ENCODE data around the gene TSPYL4.

Gene TSPYL4

DNA sequence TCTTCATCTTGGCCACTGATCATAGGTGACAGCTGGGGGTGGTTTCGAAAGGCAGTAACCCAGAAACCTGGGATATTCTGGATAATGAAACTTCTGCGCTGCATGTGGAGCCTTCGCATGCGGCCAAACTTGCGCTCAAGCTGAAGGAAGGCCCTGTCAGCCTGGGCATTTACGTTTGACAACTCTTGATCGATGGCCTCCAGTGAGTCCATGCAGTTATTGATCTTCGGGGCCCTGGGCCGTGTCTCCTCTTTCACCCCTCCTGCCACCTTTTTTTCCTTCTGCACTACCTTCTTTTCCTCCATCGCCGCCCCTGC lies 729 bp downstream of the TSPYL4 start:
- ChIA-PET CTCF (interaction anchor here (0.7 to 4.6 kb wide), 5 partner anchors 9 to 307 kb away, joined by 3 to 49 read pairs (median 6); no protein-coding TSS in a partner anchor), POLR2A (interaction anchor here (1.2 kb wide), 1 partner anchor 26 kb away, joined by 4 read pairs; no protein-coding TSS in a partner anchor)
- no peak for DNase-seq (ENCODE audit: extremely low spot score)
- TF ChIP-seq, protein P1, sequence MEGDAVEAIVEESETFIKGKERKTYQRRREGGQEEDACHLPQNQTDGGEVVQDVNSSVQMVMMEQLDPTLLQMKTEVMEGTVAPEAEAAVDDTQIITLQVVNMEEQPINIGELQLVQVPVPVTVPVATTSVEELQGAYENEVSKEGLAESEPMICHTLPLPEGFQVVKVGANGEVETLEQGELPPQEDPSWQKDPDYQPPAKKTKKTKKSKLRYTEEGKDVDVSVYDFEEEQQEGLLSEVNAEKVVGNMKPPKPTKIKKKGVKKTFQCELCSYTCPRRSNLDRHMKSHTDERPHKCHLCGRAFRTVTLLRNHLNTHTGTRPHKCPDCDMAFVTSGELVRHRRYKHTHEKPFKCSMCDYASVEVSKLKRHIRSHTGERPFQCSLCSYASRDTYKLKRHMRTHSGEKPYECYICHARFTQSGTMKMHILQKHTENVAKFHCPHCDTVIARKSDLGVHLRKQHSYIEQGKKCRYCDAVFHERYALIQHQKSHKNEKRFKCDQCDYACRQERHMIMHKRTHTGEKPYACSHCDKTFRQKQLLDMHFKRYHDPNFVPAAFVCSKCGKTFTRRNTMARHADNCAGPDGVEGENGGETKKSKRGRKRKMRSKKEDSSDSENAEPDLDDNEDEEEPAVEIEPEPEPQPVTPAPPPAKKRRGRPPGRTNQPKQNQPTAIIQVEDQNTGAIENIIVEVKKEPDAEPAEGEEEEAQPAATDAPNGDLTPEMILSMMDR (IDR thresholded peaks at IDR 0.05; ENCODE audit: control extremely low read depth, extremely low read depth, low read depth, missing control alignments): no peak

DNA sequence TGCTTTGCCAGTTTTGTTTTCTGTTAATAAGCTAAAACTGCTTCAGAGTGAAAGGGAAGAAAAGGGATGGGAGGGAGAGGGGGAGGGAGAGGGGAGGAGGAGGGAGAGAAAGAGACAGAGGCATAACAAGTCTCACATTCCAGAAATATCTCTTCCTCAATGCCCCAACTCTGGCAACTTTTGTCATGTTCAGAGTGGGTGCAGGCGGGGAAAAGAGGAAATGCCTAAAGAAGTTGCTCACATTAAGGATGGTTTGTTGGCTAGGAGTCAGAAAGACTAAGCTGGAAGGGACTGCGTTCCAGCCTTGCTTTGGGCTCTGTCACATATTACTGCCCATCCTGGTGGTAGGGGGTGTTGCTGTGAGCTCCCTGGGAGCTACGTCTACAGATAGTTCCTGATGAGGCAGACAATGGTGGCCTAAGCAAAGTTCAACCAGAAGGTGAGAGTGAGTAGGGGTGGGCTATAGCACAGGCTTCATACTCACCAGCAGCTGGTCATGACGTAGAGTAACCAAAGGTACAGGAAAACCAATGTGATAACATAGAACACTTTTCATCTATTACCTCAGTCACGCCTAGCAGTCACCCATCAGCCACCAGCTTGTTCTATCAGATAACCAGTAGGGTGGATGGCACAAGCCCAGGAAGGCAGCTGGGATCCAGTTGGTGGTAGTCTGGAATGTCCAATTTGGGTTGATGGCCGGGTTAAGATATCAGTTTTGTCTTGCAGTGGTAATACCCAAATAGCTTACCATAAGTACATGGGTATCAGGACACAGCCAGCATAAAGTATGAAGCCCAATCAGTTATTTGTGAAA lies 2.1 kb downstream of the TSPYL4 start:
- POLR2A ChIA-PET: no interaction called here
- DNase-seq (ENCODE audit: extremely low spot score): no peak
- TF ChIP-seq, protein P1 (IDR thresholded peaks at IDR 0.05; ENCODE audit: control extremely low read depth, extremely low read depth, low read depth, missing control alignments): no peak
- CTCF ChIA-PET: interaction anchor here (1.1 to 2.2 kb wide), 5 partner anchors 10 to 41 kb away, joined by 3 to 10 read pairs (median 6); no protein-coding TSS in a partner anchor

DNA sequence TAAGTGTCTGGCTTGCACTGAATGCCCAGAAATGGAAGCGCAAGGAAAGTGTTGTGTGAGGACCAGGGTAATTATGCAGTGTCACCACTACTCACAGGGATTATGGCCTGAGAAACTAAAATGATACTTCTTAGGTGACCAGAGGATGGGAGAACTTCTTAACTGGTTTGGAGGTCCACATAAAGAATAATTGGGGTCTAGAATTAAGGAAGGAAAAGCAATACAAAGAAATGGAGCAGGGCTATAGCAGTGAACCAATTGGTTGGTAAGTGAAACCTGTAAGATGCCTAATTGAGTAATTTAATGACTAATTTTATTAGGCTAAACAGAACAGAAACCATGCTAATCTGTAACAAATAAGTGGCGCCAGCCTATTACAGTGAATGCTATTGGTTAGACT lies 5.3 kb downstream of the TSPYL4 start:
- ChIA-PET POLR2A (no interaction called here), CTCF (interaction anchor here (1.6 kb wide), 1 partner anchor 14 kb away, joined by 3 read pairs; no protein-coding TSS in a partner anchor)
- DNase-seq (ENCODE audit: extremely low spot score): no peak
- TF ChIP-seq, protein P1 (IDR thresholded peaks at IDR 0.05; ENCODE audit: control extremely low read depth, extremely low read depth, low read depth, missing control alignments): no peak

DNA sequence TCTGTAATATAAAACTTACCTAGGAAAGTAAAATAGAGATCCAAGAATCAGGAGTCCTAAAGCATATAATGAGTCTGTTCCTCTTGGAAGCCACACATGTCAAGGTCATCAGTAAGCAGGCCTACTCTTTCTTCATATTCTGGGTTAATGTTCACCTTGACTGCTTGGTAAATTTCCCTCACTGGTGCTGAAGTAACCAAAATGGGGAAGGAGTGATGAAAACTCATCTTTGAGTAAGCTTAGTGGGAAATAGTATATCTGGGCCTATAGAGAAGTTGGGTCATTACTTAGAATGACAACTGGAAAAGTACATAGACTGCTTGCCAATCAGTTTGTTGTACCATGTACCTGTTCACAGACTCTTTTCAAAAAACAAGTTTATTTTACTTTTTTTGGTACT lies 6.6 kb downstream of the TSPYL4 start:
- CTCF ChIA-PET: interaction anchor here (1.2 to 1.6 kb wide), 2 partner anchors 13 to 24 kb away, joined by 3 read pairs; no protein-coding TSS in a partner anchor
- no peak for DNase-seq (ENCODE audit: extremely low spot score)
- TF ChIP-seq, protein P1 (IDR thresholded peaks at IDR 0.05; ENCODE audit: control extremely low read depth, extremely low read depth, low read depth, missing control alignments): no peak
- POLR2A ChIA-PET: no interaction called here

DNA sequence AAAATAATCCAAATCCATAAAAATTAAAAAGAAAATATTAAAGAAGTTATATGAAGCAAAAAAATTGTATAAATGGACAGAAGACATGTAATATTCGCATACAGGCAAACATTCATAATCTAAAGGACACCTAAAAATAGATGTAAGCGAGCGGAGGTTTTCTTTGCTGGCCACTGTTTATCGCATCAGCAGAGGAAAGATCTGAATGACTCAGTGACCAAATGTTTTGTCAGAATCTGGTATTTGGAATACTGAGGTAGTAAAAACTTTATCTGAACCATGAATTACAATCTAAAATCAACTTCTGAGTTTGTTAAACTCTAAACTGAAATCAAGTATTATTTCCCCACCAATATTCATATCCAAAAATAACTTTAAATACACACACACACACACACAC lies 7.8 kb downstream of the TSPYL4 start:
- TF ChIP-seq, protein P1 (IDR thresholded peaks at IDR 0.05; ENCODE audit: control extremely low read depth, extremely low read depth, low read depth, missing control alignments): no peak
- CTCF ChIA-PET: interaction anchor here (1.0 to 1.3 kb wide), 4 partner anchors 12 to 289 kb away, joined by 3 to 4 read pairs (median 4); no protein-coding TSS in a partner anchor
- POLR2A ChIA-PET: no interaction called here
- DNase-seq (ENCODE audit: extremely low spot score): no peak

DNA sequence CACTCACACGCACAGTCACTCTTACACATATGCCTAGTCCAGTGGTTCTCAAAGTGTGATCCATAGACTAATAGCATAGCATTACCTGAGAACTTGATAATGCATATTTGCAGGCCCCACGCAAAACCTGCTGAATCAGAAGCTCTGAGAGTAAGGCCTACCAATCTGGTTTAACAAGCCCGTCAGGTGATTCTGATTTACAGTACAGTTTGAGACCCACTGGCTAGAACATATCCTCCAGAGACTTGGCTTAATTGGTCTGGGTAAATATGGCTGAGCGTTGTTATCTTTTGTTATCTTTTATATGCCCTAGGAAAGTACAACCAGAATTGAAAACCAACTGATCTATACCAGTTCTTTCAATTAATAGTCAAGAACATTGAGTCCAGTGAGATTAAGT lies 9.6 kb downstream of the TSPYL4 start:
- CTCF ChIA-PET: interaction anchor here (1.9 kb wide), 1 partner anchor 24 kb away, joined by 9 read pairs; no protein-coding TSS in a partner anchor
- DNase-seq (ENCODE audit: extremely low spot score): no peak
- TF ChIP-seq, protein P1 (IDR thresholded peaks at IDR 0.05; ENCODE audit: control extremely low read depth, extremely low read depth, low read depth, missing control alignments): no peak
- POLR2A ChIA-PET: no interaction called here
